DMS53 (cell line): ENCODE results near the gene EP400.

Experiments used
- DNase-seq: peaks from one replicate; lab custom pipeline; 2025; lab: John Stamatoyannopoulos, UW

The EP400 gene

DNA sequence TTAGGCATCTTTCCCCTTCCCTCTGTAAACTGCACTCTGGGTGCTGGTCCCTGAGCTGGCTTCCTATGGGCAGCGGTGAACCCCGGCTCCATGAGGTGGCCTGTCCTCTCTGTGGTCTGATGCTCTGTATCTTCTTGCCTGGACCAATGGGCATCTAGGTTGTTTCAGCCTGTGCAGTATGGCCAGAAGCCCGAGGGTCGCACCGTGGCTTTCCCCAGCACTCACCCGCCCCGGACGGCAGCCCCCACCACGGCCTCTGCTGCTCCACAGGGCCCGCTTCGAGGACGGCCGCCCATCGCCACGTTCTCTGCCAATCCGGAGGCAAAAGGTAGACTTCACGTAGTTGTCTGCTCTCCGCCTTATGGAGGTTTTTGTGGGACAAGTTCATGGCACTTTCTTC is 70.1 kb downstream of the EP400 start:
- no peak for DNase-seq

DNA sequence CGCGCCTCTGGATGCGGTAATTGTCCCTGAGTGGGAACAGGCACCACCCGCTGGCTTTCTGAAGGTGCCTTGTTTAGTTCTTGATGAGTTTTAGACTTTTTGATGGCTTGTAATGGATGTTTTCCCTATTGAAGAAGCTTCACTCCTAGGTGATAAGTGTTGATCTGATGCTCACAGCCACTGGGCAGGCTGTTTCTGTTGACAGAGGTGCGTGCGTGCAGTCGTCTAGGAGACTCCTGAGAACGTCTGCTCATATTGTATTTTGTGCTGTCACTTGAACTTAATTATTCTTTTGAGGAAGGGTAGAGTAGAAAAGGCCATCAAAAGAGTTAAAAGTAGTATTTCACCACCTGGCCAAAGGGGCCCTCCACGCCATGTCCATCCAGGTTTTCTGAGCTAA is 70.5 kb downstream of the EP400 start:
- no peak for DNase-seq

DNA sequence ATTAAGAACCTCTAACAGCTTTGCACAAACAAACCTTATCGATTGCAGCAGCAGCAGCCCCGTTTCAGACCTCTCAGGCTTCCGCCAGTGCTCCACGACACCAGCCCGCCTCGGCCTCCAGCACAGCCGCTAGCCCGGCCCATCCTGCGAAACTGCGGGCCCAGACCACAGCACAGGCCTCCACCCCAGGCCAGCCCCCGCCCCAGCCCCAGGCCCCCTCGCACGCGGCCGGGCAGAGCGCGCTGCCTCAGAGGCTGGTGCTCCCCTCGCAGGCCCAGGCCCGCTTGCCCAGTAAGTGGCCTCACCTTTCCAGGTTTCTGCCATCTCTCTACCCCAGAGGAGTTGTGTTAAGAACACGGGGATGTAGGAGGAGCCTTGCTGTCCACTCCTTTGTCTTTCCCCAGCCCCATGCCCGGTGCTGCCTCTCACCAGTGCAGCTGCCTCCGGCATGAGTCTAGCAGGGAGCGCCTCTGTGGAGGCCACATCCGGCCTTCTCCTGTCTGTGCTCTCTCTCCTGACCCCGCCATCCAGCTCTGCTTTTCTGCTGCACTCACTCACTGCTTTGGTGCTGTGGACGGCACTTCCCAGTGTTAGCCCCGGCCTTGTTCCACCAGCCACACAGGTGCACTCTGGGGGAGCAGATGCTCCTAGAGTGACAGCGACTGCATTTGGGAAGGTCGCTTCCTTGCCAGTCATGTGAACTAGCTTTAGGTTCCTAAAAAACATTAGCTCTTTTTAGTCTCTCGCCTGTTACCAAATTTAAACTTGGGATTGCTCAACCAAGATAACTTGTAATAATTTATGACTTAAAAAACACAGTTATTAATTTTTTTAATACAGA is 71.5 kb downstream of the EP400 start:
- no peak for DNase-seq

DNA sequence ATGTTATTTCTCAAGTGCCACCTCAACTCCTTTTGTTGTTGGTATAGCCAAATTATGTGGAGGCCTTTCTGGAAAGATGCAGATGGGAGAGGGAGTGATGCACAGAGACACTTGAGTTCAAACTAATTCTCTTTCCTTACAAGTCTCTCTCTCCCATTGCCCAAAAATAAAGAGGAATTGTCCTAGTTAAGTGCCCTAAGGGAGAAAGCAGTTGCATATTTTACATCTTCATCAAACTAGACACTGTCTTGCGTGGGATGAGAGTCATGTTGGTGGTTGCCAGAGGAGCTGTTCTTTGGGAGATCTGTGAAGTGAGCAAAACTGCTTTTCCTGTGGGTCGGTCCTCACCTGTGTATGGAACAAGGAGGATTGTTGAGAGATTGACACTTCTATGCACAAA is 72.2 kb downstream of the EP400 start:
- DNase-seq: no peak

DNA sequence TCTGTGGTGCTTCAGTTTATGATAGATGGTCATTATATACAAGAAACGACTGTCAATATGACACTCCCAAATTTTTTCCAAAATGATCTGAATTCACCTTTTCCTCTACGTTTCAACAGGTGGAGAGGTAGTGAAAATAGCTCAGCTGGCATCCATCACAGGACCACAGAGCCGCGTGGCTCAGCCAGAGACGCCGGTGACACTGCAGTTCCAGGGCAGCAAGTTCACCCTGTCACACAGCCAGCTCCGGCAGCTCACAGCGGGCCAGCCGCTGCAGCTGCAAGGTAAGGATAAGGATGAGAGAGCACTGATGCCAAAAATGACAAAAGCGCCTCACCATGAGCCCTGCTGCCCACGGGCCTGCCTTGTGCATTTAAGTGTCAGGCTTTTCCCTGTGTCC is 73.9 kb downstream of the EP400 start:
- DNase-seq: no peak

DNA sequence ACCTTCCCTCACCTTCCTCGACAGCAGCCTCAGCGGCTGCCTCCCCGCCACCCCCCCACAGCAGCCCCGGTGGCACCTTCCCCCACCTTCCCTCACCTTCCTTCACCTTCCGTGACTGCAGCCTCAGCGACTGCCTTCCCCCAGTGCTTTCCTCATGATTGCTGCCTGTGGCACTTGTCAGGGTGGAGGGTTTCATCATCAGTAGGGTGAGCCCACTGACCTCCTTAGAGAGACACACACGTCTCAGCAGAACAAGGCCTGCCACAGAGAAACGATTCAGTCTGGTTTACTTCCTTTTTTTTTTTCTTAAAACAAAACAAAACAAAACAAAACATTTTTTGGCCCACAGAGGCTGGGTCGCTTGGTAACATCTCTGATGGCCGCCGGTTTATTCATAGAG is 75.0 kb downstream of the EP400 start:
- DNase-seq: no peak

DNA sequence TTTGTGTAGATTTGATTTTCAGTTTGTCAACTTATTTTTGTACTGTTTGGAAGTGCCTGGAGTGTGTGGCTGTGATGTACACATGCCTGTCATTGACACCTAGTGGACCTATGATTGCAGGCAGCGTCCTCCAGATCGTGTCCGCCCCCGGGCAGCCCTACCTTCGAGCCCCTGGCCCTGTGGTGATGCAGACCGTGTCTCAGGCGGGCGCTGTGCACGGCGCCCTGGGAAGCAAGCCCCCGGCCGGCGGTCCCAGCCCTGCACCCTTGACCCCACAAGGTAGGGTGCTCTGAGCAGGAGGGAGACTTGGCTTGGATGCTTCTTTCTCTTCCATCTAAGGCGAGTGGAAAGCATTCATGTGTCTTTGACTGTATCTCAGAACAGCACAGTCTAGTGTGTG is 75.8 kb downstream of the EP400 start:
- no peak for DNase-seq

DNA sequence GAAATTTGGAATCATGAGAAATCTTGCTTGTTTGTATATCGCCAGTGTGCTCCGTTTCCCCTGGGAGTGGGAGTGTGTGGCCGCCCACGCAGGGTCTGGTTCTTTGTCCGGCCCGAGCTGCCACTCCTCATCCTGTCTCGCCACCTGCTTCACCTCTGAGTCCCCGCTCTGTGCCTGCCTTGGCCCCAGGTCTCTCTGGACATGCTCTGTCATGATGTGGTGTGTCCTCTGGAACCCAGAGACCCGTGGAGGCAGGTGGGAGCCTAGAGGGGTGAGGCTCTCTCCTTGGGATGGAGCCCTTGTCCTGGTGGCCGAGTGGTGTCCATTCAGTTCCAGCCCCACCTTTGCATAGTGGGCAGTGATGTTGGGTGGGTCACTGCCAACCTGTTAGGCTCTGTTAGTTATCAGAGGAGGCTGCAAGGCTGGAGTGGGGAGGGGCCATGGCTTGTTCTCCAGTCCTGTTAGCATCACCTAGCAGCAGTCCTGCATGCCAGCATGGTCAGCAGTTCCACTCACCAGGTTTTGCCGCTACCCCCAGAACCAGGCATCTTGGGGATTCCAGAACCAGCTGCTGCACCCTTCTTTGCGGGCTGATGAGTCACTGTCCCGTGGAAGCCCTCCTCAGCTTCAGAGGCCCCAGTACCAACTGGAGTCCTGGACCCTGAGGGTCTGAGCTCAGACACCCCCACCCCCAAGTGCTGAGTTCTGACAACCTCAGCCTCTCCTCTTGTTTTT is 76.5 kb downstream of the EP400 start:
- DNase-seq: no peak

DNA sequence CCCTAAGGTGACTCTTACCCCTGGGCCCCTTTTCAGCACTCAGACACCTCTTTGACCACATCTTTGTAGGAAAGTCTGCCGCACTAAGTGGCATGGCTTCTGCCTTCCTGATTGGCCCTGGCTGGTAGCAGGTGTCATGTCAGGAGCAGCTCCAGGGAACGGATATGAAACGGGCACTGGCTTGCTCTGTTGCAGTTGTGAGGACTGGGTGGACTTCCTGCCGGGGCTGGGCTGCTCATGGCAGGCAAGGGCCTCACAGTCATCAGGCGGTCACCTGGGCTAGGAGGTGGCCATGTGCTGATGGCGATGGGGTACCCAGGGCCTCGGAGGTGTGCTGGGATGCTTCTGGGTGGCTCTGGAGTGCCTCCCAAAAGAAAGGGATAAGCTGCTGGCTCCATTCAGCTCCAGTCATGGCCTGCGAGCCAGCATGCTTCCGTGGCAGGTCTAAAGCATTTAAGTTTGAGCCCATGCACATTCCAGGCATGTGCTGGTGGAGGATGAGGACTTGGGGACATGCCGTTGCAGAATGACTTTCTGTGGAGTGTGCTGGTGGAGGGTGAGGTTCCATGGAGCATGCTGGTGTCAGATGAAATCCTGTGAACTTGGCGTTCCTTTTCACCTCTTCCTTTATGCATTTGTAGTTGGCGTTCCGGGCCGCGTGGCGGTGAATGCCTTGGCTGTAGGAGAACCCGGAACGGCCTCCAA is 77.2 kb downstream of the EP400 start:
- no peak for DNase-seq

DNA sequence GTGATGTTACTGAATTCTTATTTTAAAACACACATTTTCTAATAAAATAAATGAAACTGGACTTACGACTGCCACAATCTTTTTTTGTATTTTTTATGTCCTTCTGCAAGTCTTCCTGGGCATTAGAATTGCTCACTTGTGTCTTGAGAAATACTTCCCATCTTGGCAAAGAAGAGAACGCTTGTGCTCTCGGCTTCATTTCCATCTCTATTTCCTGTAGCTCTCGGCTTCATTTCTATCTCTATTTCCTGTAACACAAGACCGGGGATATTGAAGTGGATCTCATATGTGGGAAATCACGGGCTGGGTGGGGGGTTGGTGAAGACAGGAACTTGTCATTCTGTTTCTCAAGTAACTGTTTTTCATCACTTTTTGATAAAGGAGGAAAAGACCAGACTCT is 77.9 kb downstream of the EP400 start:
- DNase-seq: no peak

DNA sequence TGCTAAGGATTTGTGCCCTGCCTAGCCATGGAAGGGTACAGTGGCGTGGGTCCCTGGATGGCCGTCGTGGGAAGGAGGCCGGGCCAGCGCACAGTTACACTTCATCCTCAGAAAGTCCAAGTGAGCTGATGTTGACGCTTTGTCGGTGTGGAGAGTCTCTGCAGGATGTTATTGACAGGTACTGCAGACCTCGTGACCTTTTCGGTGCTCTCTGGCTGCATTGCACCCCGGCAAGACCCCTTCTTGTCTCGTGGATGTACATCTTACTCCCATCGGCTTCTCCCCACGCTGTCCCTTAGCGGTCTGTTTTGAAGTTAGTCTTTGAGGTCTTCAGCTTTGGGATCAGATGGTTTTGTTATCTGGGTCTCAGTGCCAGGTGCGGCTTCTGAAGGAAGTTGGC is 78.4 kb downstream of the EP400 start:
- no peak for DNase-seq

DNA sequence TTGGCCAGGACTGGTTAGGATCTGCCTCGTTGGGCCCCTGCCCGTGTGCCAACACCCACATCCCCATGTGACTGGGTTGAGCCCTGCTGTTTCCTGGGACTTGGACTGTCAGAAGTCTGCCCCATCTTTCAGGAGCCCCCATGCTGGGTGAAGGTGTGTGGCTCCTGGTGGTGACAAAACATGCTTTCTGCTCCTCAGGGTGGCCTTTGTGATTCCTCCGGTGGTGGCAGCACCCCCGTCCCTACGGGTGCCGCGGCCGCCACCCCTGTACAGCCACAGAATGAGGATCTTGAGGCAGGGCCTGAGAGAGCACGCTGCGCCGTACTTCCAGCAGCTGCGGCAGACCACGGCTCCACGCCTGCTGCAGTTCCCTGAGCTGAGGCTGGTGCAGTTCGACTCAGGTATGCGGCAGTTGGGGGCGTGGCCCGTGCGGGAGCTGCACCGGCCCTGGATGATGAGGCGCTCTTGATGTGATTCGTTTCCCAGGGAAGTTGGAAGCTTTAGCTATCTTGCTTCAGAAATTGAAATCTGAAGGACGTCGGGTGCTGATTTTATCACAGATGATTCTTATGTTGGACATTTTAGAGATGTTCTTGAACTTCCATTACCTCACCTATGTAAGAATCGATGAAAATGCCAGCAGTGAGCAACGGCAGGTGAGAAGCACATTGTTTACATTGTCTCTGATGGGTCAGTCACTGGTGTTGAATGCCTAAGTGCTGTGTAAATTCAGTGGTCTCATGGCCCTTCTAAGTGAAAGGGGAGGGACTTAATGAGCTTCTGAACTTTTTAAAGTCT is 80.0 kb downstream of the EP400 start:
- DNase-seq: no peak

DNA sequence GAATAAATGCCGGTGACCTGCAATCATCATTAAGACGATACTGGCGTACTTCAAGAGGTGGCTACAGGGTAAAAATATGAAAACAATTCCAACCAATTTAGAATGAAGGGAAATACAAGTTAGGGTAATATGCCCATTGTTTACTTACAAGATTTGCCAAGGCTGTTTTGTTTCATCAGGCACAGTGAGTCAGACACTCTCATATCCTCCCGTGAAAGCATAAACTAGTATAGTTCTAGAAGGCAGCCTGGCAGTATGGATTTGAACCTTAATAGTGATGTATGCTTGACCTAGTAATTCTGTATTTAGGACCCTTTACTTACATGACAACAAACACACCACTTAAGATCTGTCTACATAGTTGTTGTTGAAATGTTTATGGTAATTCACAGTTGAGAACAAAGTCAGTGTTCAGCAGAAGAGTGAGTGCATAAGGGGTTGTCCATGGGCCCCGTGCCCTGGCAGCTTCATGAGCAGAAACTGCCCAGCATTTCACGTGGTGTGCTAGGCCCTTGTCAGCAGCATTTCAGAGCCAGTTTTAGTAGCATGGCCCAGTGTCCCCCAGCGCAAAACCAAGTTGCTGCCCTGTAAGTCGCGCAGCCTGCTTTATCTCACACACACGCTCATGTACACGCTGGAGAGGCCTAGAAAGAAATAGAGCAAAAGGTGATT is 80.8 kb downstream of the EP400 start:
- DNase-seq: no peak

DNA sequence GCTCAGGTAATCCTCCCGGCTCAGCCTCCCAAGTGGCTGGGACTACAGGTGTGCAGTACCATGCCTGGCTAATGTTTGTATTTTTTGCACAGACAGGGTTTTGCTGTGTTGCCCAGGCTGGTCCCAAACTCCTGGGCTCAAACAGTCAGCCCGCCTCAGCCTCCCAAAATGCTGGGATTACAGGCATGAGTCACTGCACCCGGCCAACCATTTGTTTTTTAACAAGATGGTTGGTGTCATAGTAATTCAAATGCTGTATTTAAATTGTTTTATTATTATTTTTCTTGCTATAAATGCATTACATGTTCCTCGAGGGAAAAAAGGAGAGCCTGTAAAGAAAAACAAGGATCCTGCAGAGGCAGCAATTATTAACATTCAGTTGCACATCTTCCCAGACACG is 83.9 kb downstream of the EP400 start:
- DNase-seq: no peak

DNA sequence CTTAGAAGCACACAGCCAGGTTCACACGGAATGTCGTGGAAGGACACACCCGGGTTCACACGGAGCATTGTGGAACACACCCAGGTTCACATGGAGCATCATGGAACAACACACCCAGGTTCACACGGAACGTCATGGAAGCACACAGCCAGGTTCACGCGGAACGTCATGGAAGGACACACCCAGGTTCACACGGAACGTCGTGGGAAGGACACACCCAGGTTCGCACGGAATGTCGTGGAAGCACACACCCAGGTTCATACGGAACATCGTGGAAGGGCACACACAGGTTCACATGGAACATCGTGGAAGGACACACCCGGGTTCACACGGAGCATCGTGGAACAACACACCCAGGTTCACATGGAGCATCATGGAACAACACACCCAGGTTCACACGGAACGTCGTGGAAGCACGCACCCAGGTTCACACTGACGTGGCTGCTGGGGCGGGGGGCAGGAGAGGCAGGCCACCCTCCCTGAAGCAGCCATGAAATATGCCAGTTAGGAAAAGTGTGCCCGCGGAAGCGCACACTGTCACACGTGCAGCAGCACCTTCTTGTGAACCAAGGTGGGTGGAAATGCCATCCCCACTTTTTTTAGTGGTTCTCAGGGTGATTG is 86.4 kb downstream of the EP400 start:
- no peak for DNase-seq

DNA sequence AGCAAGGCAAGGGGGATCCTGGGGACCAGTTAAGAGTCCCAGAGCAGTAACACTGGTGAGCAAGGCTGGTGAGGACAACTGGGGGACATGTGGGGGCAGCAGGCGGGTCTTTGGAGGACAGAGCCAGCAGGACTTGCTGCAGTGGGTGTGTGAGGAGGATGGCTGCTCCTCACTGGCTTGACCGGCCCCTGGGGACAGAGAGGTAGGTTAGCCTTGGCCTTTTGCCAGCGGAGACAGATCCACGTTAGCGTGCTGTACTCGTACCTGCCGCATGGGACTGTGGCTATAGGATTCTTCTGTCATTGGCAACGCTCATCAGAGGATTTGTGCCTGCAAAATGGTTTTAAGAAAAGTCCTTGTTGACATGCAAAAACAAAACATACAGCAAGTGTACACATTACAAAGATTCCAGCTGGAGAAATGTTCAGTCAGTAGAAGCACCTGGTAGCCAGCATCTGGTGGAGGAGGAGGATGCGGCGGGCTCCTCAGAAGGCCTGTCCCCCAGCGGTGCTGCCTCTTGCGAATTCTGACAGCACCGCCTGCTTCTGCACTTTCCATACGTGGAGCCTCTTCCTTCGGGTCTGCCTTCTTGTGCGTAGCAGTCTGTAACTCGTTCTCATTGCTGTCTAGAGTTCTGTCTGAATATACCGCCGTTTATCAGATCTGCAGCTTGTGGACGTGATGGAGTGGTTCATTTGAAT is 91.3 kb downstream of the EP400 start:
- DNase-seq: no peak

DNA sequence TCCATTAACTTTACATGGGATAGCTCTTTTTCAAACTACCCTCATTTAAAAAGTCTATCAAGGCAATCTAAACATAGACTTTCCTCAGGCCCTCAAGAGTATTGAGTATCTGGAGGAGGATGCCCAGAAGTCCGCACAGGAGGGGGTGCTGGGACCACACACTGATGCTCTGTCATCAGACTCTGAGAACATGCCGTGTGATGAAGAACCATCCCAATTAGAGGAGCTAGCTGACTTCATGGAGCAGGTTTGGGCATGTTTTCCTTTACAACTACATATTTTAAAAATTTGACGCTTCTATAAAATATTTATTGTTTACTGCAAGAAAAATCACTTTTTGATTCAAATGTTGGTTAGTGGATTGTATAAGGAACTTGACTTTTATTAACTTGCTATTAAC is 93.5 kb downstream of the EP400 start:
- no peak for DNase-seq

DNA sequence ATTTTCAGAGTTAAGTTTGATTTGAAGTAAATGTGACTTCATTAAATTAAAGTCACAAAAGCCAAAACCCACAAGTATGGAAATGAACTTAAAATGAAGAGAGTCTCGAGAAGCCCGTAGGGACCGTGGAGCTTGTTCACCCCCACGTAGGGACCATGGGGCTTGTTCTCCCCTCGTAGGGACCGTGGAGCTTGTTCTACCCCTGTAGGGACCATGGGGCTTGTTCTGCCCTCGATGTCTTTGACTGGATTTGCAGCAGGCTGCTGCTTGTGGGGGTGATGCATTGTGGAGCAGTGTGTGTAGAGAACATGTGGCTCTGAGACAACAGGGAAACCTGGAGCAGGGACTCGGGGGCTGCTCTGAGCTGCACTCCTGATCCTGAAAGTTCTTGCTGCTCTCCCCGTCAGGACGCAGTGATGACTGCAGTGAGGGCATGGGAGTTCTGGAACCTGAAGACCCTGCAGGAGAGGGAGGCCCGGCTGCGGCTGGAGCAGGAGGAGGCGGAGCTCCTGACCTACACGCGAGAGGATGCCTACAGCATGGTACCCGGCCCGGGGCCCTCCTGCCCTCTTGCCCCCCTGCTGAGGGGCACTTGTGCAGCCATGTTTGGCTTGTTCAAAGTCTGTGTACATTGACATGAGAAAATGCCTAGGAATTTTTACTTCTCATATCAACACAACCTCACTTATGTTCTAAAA is 94.2 kb downstream of the EP400 start:
- no peak for DNase-seq

DNA sequence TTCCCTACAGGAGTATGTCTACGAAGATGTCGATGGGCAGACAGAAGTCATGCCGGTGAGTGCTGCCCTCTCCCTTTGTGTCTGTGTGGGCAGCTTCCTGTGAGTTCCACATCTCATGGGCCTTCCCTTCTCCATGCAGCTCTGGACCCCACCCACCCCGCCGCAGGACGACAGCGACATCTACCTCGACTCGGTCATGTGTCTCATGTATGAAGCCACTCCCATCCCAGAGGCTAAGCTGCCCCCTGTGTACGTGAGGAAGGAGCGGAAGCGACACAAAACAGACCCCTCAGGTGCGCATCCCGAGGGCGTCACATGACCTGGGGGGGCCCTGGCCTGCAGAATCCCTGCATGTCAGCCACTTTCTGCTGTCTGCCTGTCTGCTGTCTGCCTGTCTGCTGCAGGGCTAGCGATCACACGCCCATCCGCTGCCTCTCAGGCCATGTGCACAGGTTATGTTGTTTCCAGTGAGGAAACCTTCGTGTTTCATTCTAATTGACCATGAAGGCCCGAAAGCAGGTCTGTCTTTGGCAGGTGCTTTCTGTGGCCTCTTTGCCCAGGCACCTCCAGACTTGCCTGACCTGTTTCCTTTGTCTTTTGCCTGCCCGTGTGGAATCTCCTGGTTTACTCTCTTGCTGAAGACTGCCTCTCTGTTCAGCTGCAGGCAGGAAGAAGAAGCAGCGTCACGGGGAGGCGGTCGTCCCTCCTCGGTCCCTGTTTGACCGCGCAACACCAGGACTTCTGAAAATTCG is 95.1 kb downstream of the EP400 start:
- no peak for DNase-seq
